ENCODE results near the gene REEP5.

Gene REEP5

DNA sequence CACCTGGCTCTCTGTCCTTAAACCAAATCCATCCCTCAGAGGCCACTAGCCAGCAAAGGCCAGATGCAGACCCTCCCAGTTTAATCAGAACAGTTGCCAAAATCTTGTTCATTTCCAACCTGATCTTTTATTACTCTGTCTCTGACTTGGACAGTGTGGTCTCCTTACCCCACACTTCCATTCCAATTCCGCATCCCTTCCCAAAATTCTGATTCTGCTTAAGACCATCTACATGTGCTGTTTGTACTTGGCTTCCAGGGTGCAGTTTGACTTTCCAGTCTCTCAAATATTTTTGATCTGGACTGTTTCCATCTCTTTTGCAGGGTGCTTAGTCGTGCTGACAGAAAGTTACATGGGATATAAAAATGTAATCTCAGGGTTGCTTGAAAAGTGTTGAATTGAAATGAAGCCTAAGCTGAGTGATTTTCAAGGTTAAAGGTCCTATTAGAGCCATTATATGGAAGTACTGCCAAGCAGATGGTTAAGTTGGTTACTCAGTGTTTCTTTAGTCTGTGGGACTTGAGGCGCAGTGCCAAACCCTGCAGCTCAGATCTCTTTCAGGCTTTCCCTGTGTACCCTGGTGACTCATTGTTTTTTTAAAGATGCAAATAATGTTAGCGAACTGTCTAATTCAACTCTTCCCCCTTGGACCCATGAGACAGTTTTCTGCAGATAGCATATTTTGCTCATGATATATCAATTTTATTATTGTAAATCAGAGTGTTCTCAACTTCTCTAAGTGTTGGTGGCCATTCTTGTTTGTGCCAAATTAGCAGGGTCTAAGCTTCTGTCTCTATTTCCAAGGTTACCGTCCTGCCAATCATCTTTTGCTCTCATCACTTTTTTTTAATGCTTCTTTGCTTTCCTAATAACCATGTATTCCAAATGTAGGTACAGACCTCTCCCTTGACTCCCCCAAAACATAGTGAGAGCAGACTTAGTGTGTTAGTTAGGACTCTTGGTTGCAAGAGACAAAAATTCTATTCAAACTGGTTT, 36.4 kb upstream of the REEP5 start:
- Histone ChIP-seq H3K27me3 (ENCODE audit: control insufficient read depth in 2 of 2, insufficient read depth in 2 of 2, low read length in 2 of 2) (no peaks in the 10 kb centered on the region), H3K9me3 (ENCODE audit: control insufficient read depth in 2 of 2, low read length in 2 of 2) (no peaks in the 10 kb centered on the region), H3K36me3 (ENCODE audit: control insufficient read depth in 2 of 2, insufficient read depth in 2 of 2, low read length in 2 of 2) (no peaks in the 10 kb centered on the region), H3K27ac (ENCODE audit: low read depth in 2 of 2, low read length in 2 of 2) (no peak overlapping the region), H3K9ac (ENCODE audit: low read depth in 1 of 2, low read length in 2 of 2) (no peak overlapping the region), H3K4me3 (ENCODE audit: low read length in 2 of 2) (no peak overlapping the region), H3K4me1 (ENCODE audit: control insufficient read depth in 2 of 2, insufficient read depth in 2 of 2, low read length in 2 of 2) (no peaks in the 10 kb centered on the region)

DNA sequence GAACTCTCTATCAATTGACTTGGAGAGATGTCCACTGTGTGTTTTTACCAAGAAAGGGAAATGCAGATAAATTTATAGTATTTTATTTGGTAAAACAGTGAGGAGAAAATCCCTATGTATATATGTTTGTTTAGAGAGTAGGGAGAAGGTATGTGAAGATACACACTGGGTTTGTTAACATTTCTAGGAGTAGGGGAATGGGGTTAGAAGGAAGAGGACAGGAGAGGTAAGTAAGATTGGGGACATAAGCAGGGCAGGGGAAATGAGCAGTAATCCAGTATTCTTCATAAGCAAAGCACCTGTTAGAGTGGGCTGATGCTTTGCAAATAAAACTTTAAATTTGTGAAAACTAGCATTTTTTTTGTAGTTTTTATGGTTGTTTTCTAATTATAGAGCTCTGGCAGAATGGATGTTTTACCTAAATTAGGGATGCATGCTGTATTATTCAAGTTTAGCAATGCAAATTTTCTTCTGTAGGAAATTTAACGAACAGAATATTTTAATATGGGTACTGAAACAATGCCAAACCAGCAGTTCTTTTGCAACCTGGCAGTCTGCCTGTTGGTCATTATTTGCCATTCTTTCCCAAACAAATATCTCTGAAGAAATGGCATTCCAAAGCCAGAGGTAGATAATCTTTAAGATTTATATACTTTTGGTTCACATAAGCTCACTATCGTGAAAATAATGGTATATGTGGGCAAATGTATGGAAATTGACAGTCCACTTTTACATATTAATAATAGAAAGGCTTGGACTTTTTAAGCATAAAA, 35.2 kb upstream of the REEP5 start:
- Histone ChIP-seq H3K9ac (ENCODE audit: low read depth in 1 of 2, low read length in 2 of 2) (no peak overlapping the region), H3K4me3 (ENCODE audit: low read length in 2 of 2) (no peak overlapping the region), H3K27ac (ENCODE audit: low read depth in 2 of 2, low read length in 2 of 2) (no peak overlapping the region)

DNA sequence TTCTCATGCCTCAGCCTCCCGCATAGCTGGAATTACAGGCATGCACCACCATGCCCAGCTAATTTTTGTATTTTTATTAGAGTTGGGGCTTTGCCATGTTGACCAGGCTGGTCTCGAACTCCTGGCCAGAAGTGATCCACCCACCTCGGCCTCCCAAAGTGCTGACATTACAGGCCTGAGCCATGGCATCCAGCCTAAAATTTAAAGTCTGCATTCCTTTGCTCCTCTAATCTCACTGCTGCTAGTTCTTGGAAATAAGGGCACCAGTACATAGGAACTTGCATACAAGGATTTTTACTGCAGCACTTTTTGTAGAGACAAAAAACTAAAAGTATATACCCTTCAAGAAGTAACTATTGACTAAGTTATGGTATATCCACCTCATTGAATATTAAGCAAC, 34.6 kb upstream of the REEP5 start:
- no peak overlapping the region for H3K27ac ChIP-seq (ENCODE audit: low read depth in 2 of 2, low read length in 2 of 2)
- no peaks in the 10 kb centered on the region for H3K4me1 ChIP-seq (ENCODE audit: control insufficient read depth in 2 of 2, insufficient read depth in 2 of 2, low read length in 2 of 2)
- no peaks in the 10 kb centered on the region for H3K36me3 ChIP-seq (ENCODE audit: control insufficient read depth in 2 of 2, insufficient read depth in 2 of 2, low read length in 2 of 2)
- no peak overlapping the region for H3K4me3 ChIP-seq (ENCODE audit: low read length in 2 of 2)
- H3K27me3 ChIP-seq (ENCODE audit: control insufficient read depth in 2 of 2, insufficient read depth in 2 of 2, low read length in 2 of 2) = no peaks in the 10 kb centered on the region
- H3K9ac ChIP-seq (ENCODE audit: low read depth in 1 of 2, low read length in 2 of 2) = no peak overlapping the region
- H3K9me3 ChIP-seq (ENCODE audit: control insufficient read depth in 2 of 2, low read length in 2 of 2) = no peaks in the 10 kb centered on the region

More for the DNA sequence above, 35.2 kb upstream of the REEP5 start:
- Histone ChIP-seq H3K27me3 (ENCODE audit: control insufficient read depth in 2 of 2, insufficient read depth in 2 of 2, low read length in 2 of 2) (no peaks in the 10 kb centered on the region), H3K4me1 (ENCODE audit: control insufficient read depth in 2 of 2, insufficient read depth in 2 of 2, low read length in 2 of 2) (no peaks in the 10 kb centered on the region), H3K9me3 (ENCODE audit: control insufficient read depth in 2 of 2, low read length in 2 of 2) (no peaks in the 10 kb centered on the region), H3K36me3 (ENCODE audit: control insufficient read depth in 2 of 2, insufficient read depth in 2 of 2, low read length in 2 of 2) (no peaks in the 10 kb centered on the region)

DNA sequence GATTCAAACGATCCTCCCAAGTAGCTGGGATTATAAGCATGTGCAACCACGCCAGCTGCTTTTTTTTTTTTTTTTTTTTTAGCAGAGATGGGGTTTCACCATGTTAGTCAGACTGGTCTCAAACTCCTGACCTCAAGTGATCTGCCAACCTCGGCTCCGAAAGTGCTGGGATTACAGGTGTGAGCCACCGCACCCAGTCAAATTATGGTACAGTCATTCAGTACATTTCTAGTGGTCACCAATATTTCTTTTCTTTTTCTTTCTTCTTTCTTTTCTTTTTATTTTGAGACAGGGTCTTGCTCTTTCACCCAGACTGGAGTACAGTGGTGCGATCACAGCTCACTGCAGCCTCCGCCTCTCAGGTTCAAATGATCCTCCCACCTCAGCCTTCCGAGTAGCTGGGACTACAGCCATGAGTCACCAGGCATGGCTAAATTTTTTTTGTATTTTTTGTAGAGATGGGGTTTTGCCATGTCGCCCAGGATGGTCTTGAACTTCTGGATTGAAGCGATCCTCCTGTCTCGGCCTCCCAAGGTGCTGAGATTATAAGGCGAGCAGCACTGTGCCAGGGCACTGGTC, 29.2 kb upstream of the REEP5 start:
- no peak overlapping the region for H3K9ac ChIP-seq (ENCODE audit: low read depth in 1 of 2, low read length in 2 of 2)
- no peaks in the 10 kb centered on the region for H3K4me1 ChIP-seq (ENCODE audit: control insufficient read depth in 2 of 2, insufficient read depth in 2 of 2, low read length in 2 of 2)
- no peak overlapping the region for H3K4me3 ChIP-seq (ENCODE audit: low read length in 2 of 2)
- no peaks in the 10 kb centered on the region for H3K27me3 ChIP-seq (ENCODE audit: control insufficient read depth in 2 of 2, insufficient read depth in 2 of 2, low read length in 2 of 2)
- no peak overlapping the region for H3K27ac ChIP-seq (ENCODE audit: low read depth in 2 of 2, low read length in 2 of 2)
- H3K36me3 ChIP-seq (ENCODE audit: control insufficient read depth in 2 of 2, insufficient read depth in 2 of 2, low read length in 2 of 2) = no peaks in the 10 kb centered on the region
- H3K9me3 ChIP-seq (ENCODE audit: control insufficient read depth in 2 of 2, low read length in 2 of 2) = no peaks in the 10 kb centered on the region

DNA sequence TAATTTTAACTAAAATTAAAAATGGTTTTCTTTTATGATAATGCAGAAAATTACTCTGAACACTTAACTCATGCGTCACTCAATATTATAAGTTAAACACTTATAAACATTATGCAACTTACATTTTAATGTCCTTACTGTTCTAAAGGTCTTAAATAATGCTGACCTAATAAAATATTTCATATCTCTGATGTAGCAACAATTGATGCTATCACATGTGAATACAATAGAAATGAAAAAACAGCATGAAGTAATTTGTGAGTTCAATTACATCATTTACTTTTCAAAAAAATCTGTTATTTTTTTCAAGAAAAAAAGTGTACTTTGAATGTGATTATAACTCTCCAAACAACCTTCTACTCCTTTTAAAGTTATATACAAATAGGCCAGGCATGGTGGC, 26.4 kb upstream of the REEP5 start:
- H3K36me3 ChIP-seq (ENCODE audit: control insufficient read depth in 2 of 2, insufficient read depth in 2 of 2, low read length in 2 of 2) = no peaks in the 10 kb centered on the region
- H3K4me1 ChIP-seq (ENCODE audit: control insufficient read depth in 2 of 2, insufficient read depth in 2 of 2, low read length in 2 of 2) = no peaks in the 10 kb centered on the region
- no peak overlapping the region for H3K9ac ChIP-seq (ENCODE audit: low read depth in 1 of 2, low read length in 2 of 2)
- no peaks in the 10 kb centered on the region for H3K9me3 ChIP-seq (ENCODE audit: control insufficient read depth in 2 of 2, low read length in 2 of 2)
- H3K4me3 ChIP-seq (ENCODE audit: low read length in 2 of 2) = no peak overlapping the region
- no peaks in the 10 kb centered on the region for H3K27me3 ChIP-seq (ENCODE audit: control insufficient read depth in 2 of 2, insufficient read depth in 2 of 2, low read length in 2 of 2)
- H3K27ac ChIP-seq (ENCODE audit: low read depth in 2 of 2, low read length in 2 of 2) = no peak overlapping the region

DNA sequence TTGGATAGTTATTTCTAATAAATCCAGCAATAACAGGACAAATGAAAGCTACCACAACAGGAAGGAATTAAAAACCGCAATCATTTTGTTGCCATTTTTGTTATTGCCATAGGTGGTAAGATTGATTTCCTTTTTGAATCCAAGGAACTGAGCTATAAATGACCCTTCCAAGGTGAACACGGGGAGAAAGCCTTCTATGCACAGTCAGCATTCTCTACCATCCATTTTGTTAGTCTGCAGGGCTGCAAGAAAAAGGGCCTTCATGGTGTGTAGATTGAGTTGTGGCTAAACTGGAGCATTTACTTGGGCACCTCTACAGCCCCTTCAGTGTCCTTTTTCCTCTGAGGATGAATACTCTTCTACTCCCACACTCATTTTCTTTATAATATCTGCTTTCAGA, 18.6 kb upstream of the REEP5 start:
- Histone ChIP-seq H3K27ac (ENCODE audit: low read depth in 2 of 2, low read length in 2 of 2) (no peak overlapping the region), H3K36me3 (ENCODE audit: control insufficient read depth in 2 of 2, insufficient read depth in 2 of 2, low read length in 2 of 2) (no peaks in the 10 kb centered on the region), H3K9ac (ENCODE audit: low read depth in 1 of 2, low read length in 2 of 2) (no peak overlapping the region), H3K9me3 (ENCODE audit: control insufficient read depth in 2 of 2, low read length in 2 of 2) (no peaks in the 10 kb centered on the region), H3K27me3 (ENCODE audit: control insufficient read depth in 2 of 2, insufficient read depth in 2 of 2, low read length in 2 of 2) (no peaks in the 10 kb centered on the region), H3K4me1 (ENCODE audit: control insufficient read depth in 2 of 2, insufficient read depth in 2 of 2, low read length in 2 of 2) (no peaks in the 10 kb centered on the region), H3K4me3 (ENCODE audit: low read length in 2 of 2) (no peak overlapping the region)

DNA sequence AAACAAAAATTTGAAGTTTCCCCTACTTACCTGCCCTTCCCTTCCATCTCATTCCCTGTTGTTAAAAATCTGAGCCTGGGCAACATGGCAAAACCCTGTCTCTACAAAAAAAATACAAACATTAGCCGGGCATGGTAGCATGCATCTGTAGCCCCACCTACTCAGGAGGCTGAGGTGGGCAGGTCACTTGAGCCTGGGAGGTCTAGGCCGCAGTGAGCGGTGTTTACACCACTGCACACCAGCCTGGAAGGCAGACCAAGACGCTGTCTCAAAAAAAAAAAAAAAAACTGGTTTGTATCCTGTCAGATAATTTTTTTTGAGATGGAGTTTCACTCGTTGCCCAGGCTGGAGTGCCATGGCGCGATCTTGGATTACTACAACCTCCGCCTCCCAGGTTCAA, 16.3 kb upstream of the REEP5 start:
- no peaks in the 10 kb centered on the region for H3K36me3 ChIP-seq (ENCODE audit: control insufficient read depth in 2 of 2, insufficient read depth in 2 of 2, low read length in 2 of 2)
- no peak overlapping the region for H3K9ac ChIP-seq (ENCODE audit: low read depth in 1 of 2, low read length in 2 of 2)
- H3K9me3 ChIP-seq (ENCODE audit: control insufficient read depth in 2 of 2, low read length in 2 of 2) = no peaks in the 10 kb centered on the region
- no peak overlapping the region for H3K27ac ChIP-seq (ENCODE audit: low read depth in 2 of 2, low read length in 2 of 2)
- no peak overlapping the region for H3K4me3 ChIP-seq (ENCODE audit: low read length in 2 of 2)
- H3K27me3 ChIP-seq (ENCODE audit: control insufficient read depth in 2 of 2, insufficient read depth in 2 of 2, low read length in 2 of 2) = no peaks in the 10 kb centered on the region
- H3K4me1 ChIP-seq (ENCODE audit: control insufficient read depth in 2 of 2, insufficient read depth in 2 of 2, low read length in 2 of 2) = peaks cover 0 to 2% of the 10 kb centered on the region in 2 donors

DNA sequence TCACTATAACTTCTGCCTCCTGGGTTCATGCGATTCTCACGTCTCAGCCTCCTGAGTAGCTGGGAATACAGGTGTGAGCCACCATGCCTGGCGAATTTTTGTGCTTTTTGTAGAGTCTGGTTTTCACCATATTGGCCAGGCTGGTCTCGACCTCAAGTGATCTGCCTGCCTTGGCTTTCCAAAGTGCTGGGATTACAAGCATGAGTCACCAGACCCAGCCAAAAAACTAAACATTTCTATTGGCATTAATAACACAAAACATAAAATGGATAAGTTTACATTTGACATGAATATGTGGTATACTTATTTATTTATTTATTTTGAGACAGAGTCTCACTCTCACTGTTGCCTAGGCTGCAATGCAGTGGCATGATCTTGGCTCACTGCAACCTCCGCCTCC, 13.6 kb upstream of the REEP5 start:
- no peak overlapping the region for H3K27ac ChIP-seq (ENCODE audit: low read depth in 2 of 2, low read length in 2 of 2)

DNA sequence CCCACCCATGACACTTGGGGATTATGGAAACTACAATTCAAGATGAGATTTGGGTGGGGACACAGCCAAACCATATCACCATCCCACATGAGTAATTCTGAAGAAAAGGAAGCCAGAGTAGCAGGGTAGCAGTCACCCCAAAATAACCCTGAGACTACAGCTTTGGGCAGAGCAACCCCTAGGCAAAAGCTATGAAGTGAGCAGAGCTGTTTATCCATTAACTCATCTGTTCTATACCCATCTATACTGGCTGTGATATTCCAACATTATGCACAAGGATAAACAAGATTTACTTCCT, 12.3 kb upstream of the REEP5 start:
- Histone ChIP-seq H3K36me3 (ENCODE audit: control insufficient read depth in 2 of 2, insufficient read depth in 2 of 2, low read length in 2 of 2) (no peaks in the 10 kb centered on the region), H3K4me1 (ENCODE audit: control insufficient read depth in 2 of 2, insufficient read depth in 2 of 2, low read length in 2 of 2) (peaks cover 0 to 2% of the 10 kb centered on the region in 2 donors), H3K9ac (ENCODE audit: low read depth in 1 of 2, low read length in 2 of 2) (no peak overlapping the region), H3K4me3 (ENCODE audit: low read length in 2 of 2) (no peak overlapping the region), H3K27ac (ENCODE audit: low read depth in 2 of 2, low read length in 2 of 2) (no peak overlapping the region), H3K9me3 (ENCODE audit: control insufficient read depth in 2 of 2, low read length in 2 of 2) (no peaks in the 10 kb centered on the region), H3K27me3 (ENCODE audit: control insufficient read depth in 2 of 2, insufficient read depth in 2 of 2, low read length in 2 of 2) (no peaks in the 10 kb centered on the region)

More for the DNA sequence above, 13.6 kb upstream of the REEP5 start:
- Histone ChIP-seq H3K36me3 (ENCODE audit: control insufficient read depth in 2 of 2, insufficient read depth in 2 of 2, low read length in 2 of 2) (no peaks in the 10 kb centered on the region), H3K9me3 (ENCODE audit: control insufficient read depth in 2 of 2, low read length in 2 of 2) (no peaks in the 10 kb centered on the region), H3K27me3 (ENCODE audit: control insufficient read depth in 2 of 2, insufficient read depth in 2 of 2, low read length in 2 of 2) (no peaks in the 10 kb centered on the region), H3K9ac (ENCODE audit: low read depth in 1 of 2, low read length in 2 of 2) (no peak overlapping the region), H3K4me1 (ENCODE audit: control insufficient read depth in 2 of 2, insufficient read depth in 2 of 2, low read length in 2 of 2) (peaks cover 0 to 2% of the 10 kb centered on the region in 2 donors), H3K4me3 (ENCODE audit: low read length in 2 of 2) (no peak overlapping the region)

Measured in mucosa of rectum (tissue), 2 donors.